IPS DF 19.7 (cell line): ENCODE results near the gene SLC66A1.
A peak's percentile ranks its signal among the peaks of the same experiment; 100 is the strongest.

Experiments used
- DNase-seq: peaks from one replicate; pipeline ENCODE4 v3.0.0-alpha.2; 2013; ENCODE audit warnings: low read depth, low spot score

Gene SLC66A1

DNA sequence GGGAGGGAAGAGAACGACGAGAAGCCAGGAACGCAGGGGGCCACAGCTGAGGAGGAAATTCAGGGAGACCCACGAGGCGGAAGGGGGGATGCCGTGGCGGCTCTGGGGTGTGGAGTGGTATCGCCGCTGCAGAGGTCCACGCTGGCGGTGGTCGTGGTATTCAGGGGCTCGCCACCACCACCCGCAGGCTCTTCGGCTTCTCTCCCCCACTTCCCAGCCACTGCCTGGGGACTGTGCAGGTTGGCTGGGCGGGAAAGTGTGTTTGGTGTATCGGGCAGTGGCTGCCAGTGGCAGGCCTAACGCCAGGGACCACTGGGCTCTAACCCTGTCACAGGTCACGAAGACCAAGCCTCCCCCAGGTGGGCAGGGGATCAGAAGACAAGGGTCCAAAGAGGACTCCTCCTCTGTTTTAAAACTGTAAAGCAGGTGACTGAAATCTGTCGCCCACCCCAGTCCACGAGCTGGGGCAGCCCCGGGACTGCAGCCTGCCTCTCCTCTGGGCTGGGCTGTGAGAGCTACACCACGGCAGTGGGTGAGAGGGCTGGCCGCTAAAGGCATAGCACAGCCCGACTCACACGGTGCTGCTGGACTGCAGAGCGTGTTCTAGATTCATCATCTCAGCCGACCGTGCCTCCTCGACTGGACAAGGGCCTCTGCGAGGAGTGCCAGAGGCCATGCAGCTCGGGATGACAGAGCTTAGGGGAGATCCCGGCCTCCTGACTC lies 30.9 kb downstream of the SLC66A1 start:
- DNase-seq = no peak

DNA sequence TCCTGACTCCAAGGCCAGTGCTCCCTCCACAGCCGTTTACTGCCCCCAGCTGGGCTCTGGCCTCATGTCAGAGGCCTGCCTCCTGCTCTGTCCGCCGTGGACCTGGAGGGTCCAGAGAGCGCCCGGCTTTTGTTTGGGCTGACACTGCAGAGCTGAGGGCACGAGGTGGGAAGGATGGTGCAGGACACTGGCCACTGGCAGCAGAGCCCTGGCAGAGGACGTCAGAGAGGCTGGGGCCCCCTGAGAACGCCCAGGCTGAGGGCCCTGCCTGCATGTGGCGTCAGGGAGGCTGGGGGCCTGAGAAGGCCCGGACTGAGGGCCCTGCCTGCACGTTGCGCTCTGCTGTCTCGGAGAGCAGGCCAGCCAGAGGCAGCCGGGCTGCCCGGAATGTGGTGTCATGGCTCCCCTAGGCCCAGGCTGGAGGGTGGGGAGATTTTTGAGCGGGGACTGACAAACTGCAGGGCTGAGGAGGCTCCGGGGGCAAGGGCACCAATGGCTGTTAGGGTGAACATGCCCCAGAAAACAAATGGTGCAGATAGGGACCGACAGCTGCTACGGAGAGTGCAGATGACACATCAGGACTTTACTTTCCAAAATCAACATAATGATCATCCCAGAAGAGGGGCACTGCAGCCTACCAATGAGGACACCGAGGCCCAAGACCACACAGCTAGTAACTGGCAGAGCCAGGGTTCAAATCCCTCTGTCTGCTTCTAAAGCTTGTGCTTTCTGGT lies 31.7 kb downstream of the SLC66A1 start:
- DNase-seq = no peak

DNA sequence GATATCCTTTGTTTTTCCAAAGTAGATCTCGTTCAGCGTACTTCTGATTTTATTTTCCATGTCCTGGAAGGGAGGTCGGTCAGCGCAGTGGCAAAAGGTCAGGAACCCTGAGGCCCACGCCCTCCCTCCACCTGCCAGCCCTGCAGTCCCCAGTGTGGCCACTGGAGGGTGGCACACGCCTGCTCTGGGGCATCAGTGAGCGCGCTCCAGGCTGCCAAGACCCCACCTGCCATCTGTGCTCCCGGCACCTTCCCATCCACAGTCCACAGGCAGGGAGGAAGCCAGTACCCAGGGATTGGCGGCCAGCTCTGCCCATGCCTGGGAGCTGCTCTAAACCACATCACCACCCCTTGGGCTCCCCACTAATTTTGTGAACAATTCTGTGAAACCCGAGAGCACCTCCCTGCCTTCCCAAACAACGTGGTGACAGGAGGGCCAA lies 32.3 kb downstream of the SLC66A1 start:
- DNase-seq = no peak

DNA sequence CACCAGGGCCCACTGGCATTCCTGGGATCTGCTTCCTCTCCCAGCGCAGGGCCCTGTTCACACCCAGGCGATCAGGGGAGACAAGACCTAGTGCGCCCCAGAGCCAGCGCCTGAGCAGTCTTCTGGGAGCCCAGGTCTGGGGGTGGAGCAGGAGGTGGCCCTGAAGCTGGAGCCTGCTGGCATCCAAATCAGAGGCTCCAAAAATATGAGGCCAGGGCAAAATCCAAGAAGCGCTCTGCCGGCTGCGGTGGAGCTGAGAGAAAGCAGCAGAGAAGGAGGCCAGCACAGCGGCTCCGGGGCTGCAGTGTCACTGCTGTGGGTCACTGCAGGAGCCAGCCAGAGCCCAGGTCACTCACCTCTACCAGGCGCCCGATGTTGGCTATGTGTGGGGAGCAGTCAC lies 32.7 kb downstream of the SLC66A1 start:
- no peak for DNase-seq

DNA sequence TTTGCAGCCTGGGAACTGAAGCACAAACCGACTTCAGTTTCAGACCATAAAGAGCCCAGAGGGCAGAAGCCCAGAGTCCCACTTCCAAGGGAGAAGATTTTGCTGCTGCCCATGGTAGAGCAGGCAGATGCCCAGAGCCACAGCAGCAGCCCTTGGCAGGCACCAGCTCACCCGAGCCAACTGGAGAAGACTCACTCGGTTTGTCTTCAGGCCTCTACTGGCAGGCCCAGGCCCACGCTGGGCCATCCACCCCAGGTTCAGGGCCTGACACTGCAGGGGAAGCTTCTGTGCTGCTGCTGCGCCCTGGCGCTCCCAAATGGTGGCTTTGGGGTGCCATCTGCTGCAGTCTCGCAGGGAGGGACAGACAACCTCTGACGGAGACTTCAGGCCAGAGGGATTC lies 33.3 kb downstream of the SLC66A1 start:
- DNase-seq = no peak

DNA sequence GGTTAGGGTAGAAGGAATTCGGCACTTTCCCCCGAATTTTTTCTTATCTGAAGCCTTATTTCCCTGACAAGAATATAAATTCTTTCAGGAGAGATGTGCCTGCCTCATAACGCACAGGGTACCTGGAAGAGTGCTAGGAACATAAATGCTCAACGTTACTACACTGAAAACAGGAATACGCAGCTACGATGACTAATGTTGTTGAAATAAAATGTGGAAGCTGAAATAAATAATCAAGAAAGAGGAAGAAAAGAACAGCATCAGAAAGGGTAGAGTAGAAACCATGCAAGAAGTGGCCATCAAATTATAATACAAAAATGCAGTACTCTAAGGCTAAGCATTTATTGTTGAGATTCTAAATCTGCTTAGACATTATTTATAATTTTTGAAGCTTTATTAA lies 33.9 kb downstream of the SLC66A1 start:
- DNase-seq = no peak

DNA sequence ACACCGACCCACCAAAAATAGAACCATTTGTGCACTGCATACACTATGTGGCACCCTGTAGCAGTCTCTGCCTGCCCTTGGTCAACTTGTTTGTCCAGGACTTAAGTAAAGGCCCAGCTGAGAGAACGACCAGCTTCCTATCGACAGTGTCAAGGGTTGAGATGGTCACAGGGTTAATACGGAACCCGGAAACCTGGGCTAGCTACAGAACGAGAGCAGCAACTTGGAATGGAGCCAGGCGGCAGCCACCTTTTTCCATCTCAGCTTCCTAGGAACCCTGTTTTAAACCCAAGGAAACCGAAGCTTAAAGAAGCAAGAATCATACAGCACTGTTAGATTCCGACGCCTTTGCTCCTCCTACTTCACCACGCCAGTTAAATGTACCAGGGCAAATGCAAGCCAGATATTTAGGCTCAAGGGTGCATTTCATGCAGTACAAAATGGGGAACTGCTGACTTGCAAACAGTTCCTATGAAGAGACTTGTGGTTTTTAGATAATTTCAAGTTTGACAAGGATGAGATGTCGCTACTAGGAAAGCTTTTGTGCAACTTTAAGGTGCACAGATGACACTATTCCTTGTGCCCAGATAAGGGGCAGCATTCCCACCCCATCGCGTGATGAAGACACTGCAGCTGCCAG lies 35.5 kb downstream of the SLC66A1 start:
- no peak for DNase-seq

DNA sequence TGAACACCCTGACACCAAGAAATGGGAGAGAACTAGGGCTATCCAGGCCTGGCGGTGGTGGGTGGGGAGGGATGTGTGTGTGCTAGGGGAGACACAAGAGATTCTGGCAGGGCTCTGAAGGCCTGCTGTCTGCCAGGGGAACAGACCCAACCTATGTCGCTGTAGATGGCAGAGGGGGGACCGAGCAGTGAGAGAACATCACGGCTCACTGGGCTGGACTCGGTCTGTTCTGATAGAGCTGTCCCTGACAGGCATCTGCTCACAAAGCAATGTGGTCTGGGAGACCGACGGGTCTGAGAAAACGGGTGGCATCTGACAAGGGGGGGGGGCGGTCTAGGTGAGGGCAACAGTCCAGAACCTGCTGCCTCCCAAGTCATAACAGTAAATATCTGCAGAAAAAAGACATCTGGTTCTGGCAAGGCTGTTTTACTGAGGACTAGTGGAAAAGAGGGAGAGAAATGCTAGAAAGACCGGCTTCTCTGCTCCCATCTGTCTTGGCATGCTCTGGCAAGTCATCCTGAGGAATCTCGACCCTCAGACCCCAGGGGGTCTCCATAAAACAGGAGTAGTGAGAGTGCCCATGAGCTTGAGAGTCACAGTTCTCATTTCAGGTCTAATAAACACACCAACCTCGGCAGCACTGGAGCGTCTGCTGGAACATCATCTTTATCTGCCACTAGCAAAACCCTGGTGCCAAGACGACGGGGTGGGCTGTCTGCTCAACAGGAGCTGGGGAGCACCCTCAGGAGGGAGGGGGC lies 36.5 kb downstream of the SLC66A1 start:
- no peak for DNase-seq

DNA sequence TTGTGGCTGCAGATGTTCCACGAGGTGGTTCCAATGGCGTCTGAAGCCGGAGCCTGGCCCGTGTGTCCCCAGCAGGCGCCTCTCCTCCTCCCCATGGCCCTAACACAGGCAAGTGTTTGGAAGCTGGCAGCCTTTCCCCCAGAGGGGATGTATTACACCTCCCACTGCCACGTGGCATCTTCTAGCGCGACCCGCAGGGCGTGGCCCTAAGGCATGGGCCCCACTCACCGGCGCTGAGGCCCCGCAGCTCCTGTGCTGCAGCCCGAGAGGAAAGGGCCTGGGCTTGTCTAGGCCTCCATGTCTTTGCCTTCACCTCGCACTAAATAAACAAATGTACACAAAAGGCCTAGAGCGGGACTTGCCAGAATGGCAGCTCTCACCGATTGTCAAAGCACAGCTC lies 37.9 kb downstream of the SLC66A1 start:
- no peak for DNase-seq

DNA sequence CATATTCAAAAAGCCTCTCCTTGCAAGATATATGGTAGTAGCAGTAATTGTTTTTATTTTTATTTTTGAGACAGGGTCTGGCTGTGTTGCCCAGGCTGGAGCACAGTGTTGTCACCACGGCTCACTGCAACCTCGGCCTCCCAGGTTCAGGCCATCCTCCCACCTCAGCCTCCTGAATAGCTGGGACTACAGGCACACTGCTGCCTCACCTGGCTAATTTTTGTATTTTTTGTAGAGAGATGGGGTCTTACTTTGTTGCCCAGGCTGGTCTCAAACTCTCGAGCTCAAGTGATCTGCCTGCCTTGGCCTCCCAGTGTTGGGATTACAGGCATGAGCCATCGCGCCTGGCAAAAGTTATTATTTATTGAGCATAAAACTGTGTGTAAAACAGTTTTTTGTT lies 38.4 kb downstream of the SLC66A1 start:
- no peak for DNase-seq

DNA sequence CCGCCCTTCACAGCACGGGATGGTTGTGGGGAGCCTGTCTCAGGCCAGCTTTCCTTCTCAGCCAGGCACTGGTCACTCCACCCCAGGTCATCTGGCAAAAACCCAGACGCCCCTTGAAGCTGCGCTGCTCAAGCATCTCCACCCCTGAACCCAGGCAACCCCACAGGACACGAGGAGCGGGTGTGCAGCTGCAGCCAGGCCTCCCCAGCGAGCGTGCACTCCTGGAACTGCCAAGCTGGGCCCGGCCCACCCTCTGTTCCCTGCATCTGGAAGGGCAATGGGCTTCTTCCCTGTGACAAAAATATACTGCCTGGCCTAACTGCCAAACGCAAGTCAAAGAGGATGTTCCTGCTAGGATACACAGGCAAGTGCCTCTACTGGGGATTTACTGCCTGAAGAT lies 39.7 kb downstream of the SLC66A1 start:
- no peak for DNase-seq

DNA sequence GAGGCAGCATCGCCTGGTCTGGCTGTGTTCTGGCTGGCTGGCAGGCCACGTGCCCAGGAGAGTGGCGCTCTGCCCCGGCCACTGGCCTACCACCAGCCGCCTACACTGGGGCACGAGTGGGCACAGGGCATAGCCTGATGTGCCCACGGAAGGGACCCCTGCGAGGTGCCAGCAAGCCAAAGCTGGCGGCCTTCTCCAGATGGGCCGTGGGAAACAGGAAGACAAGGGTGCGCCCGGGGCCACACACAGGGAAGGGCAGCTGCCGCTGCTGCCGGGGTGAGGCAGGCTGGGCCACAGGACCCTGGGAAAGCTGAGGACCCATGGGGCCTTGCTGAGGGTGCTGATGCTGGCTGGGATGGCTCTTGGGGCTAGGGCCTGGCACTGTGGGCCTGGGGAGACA lies 40.7 kb downstream of the SLC66A1 start:
- DNase-seq = no peak

DNA sequence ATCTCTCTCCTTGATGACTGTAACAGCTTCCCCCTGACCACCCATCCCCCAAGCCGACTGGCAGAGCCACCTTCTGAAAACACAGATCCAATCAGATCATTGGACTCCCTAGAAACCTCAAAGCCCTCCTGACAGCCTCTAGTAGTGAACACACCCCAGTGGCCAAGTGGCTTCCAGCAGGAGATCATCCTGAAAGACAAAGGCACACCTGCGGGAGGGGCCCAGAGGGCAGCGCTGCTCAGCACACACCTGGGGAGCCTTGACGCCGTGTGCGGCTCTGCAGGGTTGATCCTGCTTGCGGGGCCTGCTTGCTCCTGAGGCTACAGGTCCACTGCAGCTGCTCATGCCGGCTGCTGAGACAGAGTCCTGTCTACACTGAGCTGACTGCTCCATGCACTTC lies 41.5 kb downstream of the SLC66A1 start:
- DNase-seq = peak; percentile 85

DNA sequence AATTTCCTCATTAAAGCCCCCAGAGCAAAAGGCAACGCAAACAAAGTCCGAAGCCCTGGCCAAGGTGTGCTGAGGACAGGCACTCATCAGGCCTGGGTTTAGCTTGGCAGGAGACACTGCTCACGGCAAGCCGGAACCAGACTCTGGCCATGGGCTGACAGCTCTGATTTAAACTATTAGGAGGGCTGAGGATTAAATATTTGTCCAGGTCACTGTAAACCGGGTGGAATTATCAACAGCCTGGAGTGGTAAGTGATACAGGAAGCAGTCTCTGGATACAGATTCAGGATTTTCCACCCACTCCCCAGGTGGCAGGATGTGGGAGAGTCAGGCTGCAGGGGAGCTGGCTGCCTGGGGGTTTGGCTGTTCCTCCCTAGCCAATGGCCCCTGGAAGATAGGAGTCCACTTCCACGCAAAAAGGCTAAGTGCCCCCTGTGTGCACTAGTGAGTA lies 42.4 kb downstream of the SLC66A1 start:
- no peak for DNase-seq

DNA sequence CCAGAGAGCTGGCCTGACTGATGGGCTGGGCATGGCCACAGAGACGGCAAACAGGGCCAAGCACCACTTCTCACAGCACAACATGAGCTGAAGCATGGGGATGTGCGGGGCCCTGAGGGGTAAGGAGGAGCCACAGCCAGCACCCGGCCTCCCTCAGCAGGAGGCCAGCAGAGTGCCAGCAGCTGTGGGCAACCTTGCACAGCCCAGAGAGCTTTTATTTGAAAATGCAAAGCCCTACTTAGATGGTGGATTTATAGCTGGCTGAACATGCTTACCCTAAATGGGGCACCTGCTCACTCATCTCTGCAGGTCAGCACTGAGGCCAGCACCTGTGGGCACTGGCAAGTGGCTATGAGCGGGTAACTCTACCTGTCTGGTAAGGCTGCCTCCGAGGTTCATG lies 44.1 kb downstream of the SLC66A1 start:
- DNase-seq = no peak

DNA sequence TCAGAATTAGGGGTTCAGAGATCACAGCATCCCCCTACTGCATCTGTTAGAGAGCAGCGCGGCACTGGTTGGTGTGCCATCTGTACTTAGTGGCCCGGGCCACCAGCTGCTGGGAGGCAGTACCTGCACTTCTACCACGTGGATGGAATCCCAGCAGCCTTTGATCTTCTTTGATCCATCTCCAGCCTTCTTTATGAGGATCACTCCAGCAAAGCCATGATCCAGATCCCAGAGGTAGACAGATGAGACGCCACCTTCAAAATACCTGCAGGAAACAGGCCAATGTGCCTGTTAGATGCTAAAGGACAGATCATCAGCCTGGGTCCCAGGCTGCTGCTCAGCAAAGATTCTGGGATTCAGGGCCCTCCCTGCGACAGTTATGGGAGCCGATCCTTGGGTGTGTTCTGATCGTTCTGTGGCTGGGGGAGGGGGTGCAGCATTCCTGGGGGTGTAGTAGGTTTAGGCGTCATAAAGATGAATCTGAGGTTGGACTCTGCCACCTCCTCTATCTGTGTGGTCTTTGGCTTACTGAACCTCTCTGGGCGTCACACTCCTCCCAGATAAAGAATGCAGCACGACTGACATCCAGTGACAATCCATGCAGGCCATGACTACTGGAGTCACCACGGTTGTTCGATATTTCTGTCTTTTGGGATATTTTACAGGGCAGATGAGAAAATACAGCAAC lies 45.3 kb downstream of the SLC66A1 start:
- DNase-seq = no peak

DNA sequence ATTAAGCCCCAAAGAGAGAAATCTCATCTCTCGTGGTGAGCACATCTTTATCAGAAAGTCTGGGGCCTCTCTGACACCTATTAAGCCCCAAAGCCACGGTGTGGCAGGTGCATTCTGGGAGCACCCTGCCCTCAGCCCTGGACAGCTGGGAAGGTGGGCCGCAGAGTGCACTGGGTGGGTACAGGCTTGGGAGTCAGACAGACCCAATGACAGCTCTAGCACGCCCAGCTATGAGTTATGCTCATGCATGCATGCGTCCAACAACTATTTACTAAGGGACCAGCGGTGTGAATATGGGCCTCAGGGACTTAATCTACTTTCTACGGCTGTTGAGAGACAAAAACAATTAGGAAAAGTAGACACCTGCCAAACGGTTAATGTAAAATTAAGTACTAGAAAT lies 46.6 kb downstream of the SLC66A1 start:
- no peak for DNase-seq

DNA sequence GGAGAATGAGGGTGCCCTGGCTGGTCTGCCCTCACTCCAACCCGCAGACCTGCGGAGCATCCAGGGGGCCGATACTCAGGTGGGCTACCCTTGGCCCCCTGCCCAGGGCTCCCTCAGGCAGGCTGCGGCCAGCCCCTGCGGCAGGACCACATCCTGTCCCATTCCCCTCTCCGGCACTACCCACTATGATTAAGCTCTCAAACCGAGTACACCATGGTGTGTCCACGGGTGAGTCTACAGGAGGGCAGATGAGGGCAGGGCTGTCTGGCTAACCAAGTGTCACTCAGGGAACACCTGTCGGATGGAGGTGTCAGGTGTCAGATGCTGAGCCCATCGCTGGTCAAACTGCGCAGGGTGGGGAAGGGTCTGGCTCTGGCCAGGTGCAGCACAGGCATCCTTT lies 47.2 kb downstream of the SLC66A1 start:
- DNase-seq = no peak

DNA sequence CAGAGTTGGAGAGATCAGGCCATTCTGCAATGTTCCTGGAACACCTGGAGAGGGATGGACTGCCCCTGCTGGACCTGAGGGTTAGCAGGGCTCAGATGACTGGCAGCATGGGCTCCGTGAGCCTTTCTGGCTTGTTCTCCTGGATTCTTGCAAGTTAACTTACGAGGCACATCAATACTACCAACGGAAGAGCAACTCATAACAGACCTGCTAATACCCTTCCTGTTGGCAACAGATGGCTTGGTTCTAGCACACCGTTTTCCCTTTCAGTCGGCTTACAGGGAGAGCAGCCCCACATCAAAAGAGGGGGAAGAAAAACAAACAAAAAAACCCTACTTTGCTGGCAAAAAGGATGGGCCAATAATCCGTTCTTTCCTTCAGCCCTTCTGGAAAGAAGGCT lies 47.9 kb downstream of the SLC66A1 start:
- DNase-seq = no peak

DNA sequence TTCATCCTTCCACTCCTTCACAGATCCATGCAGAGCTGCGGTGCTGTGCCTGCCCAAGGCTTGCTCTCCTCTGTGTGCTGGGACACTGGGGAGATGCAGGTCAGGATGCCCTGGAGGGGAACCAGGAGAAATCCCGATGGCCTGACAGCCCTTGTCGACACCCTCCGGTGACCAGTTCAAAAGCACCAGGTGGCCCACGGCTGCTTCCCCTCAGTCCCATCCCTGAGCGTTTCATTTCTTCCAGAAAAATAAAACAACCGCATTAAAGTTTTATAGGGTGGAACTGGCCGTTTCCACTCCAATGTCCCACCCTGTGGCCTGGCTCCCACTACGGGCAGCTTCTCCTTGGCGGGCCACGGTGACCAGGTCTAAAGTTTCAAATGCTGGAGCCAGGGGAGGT lies 48.3 kb downstream of the SLC66A1 start:
- no peak for DNase-seq

DNA sequence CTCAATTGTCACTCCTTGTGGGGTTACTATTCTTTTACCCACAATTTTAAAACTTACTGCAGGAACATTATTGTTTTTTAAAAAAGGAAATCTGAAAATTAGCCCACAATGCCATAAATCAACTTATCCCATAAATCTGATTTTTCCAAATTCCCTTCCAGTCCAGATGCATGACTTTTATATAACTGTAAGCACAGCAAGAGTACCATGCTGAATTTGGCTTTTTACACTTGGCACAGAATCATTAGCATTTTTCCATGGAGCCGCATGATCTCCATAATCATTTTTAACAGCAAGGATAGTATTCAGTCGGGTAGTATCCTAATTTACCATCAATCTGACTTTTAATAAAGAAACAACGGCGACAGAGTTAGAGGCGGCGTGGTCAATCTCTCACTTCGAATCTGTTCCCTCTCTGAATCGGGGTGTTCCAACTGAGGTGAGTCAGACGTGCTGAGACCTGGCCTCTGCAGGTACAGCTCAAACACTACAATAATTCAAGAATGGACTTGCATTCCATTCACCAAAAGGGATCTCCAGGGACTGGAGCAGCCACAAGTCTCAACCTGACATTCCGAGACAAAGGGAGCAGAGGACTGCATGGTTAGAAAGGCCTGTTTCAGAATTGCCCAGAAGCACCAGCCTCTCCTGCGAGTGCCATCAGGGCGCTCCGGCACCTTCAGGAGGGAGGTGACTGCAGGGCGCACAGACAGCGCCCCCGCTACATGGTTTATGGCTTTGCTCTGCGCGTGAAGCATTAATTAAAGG lies 48.9 kb downstream of the SLC66A1 start:
- no peak for DNase-seq
